Bronchial epithelial cell (primary cell): ENCODE measurements around the gene OAT. TPM values are rescaled to one million over a fixed set of nuclear protein-coding genes. Genes with fewer than 3 reads are reported as not detected.
"Not testable (repeated sequence)": the region's sequence is repeated elsewhere in the genome, so short reads cannot be mapped to it uniquely, and the experiment has no call there.

Source experiments
- DNase-seq: peaks from one replicate; pipeline ENCODE4 v3.0.0-alpha.2; 2010; ENCODE audit warnings: low read depth
- FAIRE-seq: peaks from 2 replicates; lab custom pipeline; 2011; peaks lifted over from hg19 to GRCh38; lab: Jason Lieb, UNC
- H3K27me3 ChIP-seq: 2 replicates; pipeline ENCODE4 v1.5.1; 2011; ENCODE audit warnings: low read length; ENCODE audit not compliant: control insufficient read depth, insufficient read depth
- H3K36me3 ChIP-seq: 2 replicates; pipeline ENCODE4 v1.5.1; 2011; ENCODE audit warnings: low read length; ENCODE audit not compliant: control insufficient read depth, insufficient read depth
- H3K4me3 ChIP-seq: 2 replicates; pipeline ENCODE4 v1.5.1; 2011; ENCODE audit warnings: mild to moderate bottlenecking, low read depth, low read length, control low read depth
- total RNA-seq: library from RNA; depleted of rRNA; stranded (reverse); fragments of >200 nt; gene quantifications from 2 replicates; pipeline ENCODE4 v1.2.1, GENCODE V29; 2014
- TF ChIP-seq, protein P1 (sequence below): IDR thresholded peaks from 2 replicates; pipeline ENCODE4 v1.5.1; 2011; ENCODE audit warnings: mild to moderate bottlenecking, moderate library complexity, low read length, control low read depth, inconsistent platforms; ENCODE audit not compliant: insufficient read depth, severe bottlenecking

The OAT gene
- total RNA-seq, 1 donor from 2014 or later, result 130 TPM

- no peak for FAIRE-seq
Observed at GRCh38 chr10:124449170-124450011, 30.7 kb upstream of the OAT start.

GRCh38 chr10:124448696-124449169 is 30.0 kb upstream of the OAT start:
- TF ChIP-seq, protein P1, sequence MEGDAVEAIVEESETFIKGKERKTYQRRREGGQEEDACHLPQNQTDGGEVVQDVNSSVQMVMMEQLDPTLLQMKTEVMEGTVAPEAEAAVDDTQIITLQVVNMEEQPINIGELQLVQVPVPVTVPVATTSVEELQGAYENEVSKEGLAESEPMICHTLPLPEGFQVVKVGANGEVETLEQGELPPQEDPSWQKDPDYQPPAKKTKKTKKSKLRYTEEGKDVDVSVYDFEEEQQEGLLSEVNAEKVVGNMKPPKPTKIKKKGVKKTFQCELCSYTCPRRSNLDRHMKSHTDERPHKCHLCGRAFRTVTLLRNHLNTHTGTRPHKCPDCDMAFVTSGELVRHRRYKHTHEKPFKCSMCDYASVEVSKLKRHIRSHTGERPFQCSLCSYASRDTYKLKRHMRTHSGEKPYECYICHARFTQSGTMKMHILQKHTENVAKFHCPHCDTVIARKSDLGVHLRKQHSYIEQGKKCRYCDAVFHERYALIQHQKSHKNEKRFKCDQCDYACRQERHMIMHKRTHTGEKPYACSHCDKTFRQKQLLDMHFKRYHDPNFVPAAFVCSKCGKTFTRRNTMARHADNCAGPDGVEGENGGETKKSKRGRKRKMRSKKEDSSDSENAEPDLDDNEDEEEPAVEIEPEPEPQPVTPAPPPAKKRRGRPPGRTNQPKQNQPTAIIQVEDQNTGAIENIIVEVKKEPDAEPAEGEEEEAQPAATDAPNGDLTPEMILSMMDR, result peak; percentile 21
- no peak for DNase-seq
- peaks cover 8% of the 10 kb centered on the region for H3K27me3 ChIP-seq
- no peak for FAIRE-seq
- H3K4me3 ChIP-seq, result peak overlapping the region; percentile 38
- H3K36me3 ChIP-seq, result no peaks in the 10 kb centered on the region

More at GRCh38 chr10:124449170-124450011, 30.7 kb upstream of the OAT start:
- no peaks in the 10 kb centered on the region for H3K36me3 ChIP-seq
- DNase-seq, result peak; percentile 57
- TF ChIP-seq, protein P1, result no peak
- H3K27me3 ChIP-seq, result peaks cover 8% of the 10 kb centered on the region
- peak overlapping the region; percentile 38 for H3K4me3 ChIP-seq

DNA sequence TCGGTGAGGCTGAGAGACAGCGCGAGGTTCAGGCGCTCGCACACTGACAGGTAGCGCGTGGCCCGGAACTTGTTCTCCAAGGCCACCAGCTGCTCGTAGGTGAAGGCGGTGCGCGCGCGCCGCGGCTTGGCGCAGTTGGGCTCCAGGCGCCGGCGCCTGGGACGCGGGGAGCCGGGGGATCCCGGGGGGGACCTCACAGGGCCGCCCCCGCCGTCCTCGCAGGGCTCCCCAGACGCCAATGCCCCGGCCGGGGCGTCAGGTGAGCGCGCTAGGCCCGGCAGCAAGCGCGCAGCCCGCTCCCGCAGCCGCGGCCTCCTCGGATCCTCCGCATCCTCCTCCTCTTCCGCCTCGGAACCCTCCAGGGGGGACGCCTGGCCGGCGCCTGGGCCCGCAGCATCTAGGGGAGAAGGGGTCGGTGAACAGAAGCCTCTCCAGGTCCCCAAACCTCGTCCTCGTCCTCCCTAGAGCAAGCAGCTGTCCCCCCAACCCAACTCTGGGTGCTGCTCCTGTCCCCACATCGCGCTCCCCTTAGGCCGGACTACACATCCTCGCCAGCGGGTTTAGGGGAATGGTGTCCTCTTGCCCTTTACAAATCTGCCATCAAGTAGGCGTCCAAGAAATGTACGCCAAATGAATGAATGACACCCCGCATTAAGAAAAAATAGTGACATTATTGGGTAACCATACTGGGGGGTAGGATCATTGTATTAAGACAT is 29.2 kb upstream of the OAT start:
- no peak for FAIRE-seq
- TF ChIP-seq, protein P1, result no peak
- peak overlapping the region; percentile 33 for H3K4me3 ChIP-seq
- peaks cover 8% of the 10 kb centered on the region for H3K27me3 ChIP-seq
- no peak for DNase-seq
- no peaks in the 10 kb centered on the region for H3K36me3 ChIP-seq

DNA sequence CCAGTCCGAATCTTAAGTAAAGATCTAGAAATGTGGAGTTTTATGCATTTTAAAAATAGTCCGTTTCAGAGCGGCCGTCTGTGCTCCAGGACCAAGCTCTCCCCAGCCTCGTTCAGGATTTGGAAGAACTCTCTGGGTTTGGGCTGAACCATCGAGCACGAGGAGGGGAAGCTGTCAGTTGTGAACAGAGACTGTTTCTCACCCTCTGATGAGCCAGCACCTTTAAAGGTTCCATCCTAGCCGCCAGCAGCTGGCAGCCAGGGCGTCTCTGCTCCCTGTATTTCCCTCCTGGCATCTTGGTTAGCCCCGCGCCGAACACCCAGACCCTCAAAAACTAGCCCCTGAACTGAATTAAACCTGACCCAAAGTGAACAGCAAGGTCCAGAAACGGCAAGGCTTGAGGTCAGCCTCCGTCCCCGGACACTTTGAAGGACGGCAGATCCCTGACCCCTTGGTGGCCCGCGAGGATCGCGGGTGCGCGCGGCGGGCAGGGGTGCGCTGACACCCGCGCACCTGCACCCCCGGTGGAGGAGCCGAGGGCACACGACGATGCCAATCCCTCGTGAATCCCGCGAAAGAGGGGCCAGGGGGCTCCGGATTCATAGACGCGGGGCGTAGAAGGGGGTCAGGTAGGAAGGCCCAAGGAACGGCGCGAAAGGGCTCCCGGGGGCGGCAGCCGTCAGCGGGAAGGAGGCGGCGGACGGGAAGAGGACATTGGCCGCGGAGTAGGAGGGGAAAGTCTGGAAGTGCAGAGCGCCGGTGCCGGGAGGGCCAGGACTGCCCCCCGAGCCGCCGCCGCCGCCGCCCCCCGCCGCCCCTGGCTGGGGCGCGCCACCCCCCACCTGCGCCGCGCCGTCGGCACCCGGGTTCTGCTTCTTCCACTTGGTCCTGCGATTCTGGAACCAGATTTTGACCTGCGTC is 28.4 kb upstream of the OAT start:
- TF ChIP-seq, protein P1, result no peak
- peak overlapping the region; percentile 33 for H3K4me3 ChIP-seq
- H3K27me3 ChIP-seq, result peaks cover 8% of the 10 kb centered on the region
- FAIRE-seq (no peak), DNase-seq (no peak)
- no peaks in the 10 kb centered on the region for H3K36me3 ChIP-seq

- H3K36me3 ChIP-seq, DNase-seq, H3K4me3 ChIP-seq, H3K27me3 ChIP-seq, FAIRE-seq: not testable (repeated sequence)
Observed at GRCh38 chr10:124441694-124442093, 23.0 kb upstream of the OAT start.
